ENCODE results near the gene LRBA. TPM values are rescaled to one million over a fixed set of nuclear protein-coding genes. Genes with fewer than 3 reads are reported as not detected.
A peak's percentile ranks its signal among the peaks of the same experiment; 100 is the strongest.
"Not testable (repeated sequence)": the region's sequence is repeated elsewhere in the genome, so short reads cannot be mapped to it uniquely, and the experiment has no call there.

LRBA gene
- total RNA-seq, 3 donors from 2014 or later, result 52.0 to 68.5 (median 63.6) TPM

DNA sequence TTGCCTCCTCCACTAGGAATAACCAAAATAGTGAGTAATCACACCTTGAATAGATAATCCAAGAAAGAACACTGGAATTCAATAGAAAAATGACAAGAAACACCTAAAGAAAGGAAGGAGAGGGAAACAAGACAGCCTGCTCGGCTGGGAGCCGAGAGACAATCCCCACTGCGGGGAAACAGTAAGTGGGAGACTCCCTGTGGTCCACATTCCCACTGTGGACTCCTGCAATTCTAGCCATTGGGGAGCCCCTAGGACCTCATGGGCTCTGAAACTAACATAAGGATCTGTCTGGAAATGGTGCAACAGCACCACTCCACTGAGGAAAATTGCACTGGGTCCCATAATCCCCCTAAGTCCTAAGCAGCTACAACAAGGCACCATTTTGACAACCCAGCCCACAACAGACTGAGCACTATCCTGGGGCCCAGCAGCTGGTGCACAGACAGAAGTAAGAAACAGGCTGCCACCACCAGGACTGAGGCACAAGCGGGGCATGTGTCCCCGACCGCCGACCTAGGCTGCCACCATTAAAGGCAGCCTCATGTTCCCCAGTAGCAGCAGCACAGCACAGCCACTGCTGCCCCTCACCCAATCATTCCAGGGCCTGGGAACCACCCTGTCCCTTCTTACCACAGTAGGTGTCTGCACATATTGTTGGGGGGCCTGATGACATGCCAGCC is 14.2 kb downstream of the LRBA start:
- Mint-ChIP-seq H3K36me3 (ENCODE audit: insufficient read depth) (peaks cover 16% of the 10 kb centered on the region), H3K4me3 (no peak overlapping the region), H3K9me3 (no peaks in the 10 kb centered on the region), H3K4me1 (ENCODE audit: low read depth) (peaks cover 54% of the 10 kb centered on the region), H3K27me3 (ENCODE audit: low read depth) (no peaks in the 10 kb centered on the region)
- no peak for ATAC-seq
- no peak for DNase-seq

GRCh38 chr4:150999086-150999485 is 16.0 kb downstream of the LRBA start:
- Mint-ChIP-seq H3K9me3 (no peaks in the 10 kb centered on the region), H3K4me3 (no peak overlapping the region), H3K27me3 (ENCODE audit: low read depth) (no peaks in the 10 kb centered on the region), H3K4me1 (ENCODE audit: low read depth) (peaks cover 58% of the 10 kb centered on the region), H3K36me3 (ENCODE audit: insufficient read depth) (peaks cover 25% of the 10 kb centered on the region)
- DNase-seq (no peak), ATAC-seq (no peak)

DNA sequence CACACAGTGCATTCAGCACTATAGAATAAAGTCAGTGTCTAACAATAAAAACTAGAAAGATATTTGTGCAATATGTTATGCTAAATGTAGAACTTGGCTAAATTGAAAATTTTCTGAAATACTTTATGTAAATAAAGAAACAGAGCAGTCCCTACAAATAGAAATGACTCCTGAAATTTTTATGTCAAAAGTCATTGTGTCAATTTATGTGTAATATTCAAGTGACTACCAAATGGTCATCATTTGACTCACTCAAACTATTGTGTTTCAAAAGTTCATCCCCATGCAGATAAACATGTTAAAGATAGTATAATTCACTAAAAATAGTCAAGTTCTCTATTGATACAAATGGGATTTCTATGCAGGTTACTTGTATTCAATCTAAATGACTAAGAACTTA is 17.9 kb downstream of the LRBA start:
- Mint-ChIP-seq H3K36me3 (ENCODE audit: insufficient read depth) (peaks cover 29% of the 10 kb centered on the region), H3K4me1 (ENCODE audit: low read depth) (peaks cover 64% of the 10 kb centered on the region), H3K27me3 (ENCODE audit: low read depth) (no peaks in the 10 kb centered on the region)

GRCh38 chr4:150994721-150995120 is 20.4 kb downstream of the LRBA start:
- no peak for ATAC-seq
- DNase-seq, result no peak
- H3K9me3 Mint-ChIP-seq, result peaks cover 6% of the 10 kb centered on the region
- H3K27me3 Mint-ChIP-seq (ENCODE audit: low read depth), result no peaks in the 10 kb centered on the region
- H3K4me3 Mint-ChIP-seq, result no peak overlapping the region
- peaks cover 55% of the 10 kb centered on the region for H3K4me1 Mint-ChIP-seq (ENCODE audit: low read depth)
- H3K36me3 Mint-ChIP-seq (ENCODE audit: insufficient read depth), result peaks cover 40% of the 10 kb centered on the region

More for the DNA sequence above, 17.9 kb downstream of the LRBA start:
- ATAC-seq (no peak), DNase-seq (no peak)
- no peak overlapping the region for H3K4me3 Mint-ChIP-seq
- H3K9me3 Mint-ChIP-seq, result no peaks in the 10 kb centered on the region

DNA sequence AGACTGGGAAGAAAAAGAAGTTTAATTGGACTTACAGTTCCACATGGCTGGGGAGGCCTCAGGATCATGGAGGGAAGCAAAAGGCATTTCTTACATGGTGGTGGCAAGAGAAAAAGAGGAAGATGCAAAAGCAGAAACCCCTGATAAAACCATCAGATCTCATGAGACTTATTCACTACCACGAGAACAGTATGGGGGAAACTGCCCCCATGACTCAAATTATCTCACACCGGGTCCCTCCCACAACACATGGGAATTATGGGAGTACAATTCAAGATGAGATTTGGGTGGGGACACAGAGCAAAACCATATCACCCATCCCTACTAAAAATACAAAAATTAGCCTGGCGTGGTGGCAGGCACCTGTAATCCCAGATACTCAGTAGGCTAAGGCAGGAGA is 21.5 kb downstream of the LRBA start:
- peaks cover 38% of the 10 kb centered on the region for H3K36me3 Mint-ChIP-seq (ENCODE audit: insufficient read depth)
- H3K27me3 Mint-ChIP-seq (ENCODE audit: low read depth); DNase-seq; H3K9me3 Mint-ChIP-seq; H3K4me3 Mint-ChIP-seq; ATAC-seq: not testable (repeated sequence)
- peaks cover 47% of the 10 kb centered on the region for H3K4me1 Mint-ChIP-seq (ENCODE audit: low read depth)

- H3K4me1 Mint-ChIP-seq (ENCODE audit: low read depth), result peaks cover 52% of the 10 kb centered on the region
These were observed 24.1 kb downstream of the LRBA start for GRCh38 chr4:150990993-150991392.

DNA sequence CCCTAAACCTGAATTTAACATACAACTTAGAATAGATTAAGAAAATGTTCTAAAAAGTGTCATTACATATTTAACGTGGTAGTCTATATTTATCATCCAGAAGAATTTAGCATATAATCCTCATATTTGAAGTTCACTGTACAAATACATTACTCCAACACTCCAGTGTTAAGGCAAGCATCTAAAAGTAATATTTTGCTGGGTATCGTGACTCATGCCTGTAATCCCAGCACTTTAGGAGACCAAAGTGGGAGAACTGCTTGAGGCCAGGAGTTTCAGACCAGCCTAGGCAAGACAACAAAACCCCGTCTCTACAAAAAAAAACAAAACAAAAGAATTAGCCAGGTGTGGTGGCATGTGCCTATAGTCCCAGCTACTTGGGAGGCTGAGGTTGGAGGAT is 24.8 kb downstream of the LRBA start:
- DNase-seq (no peak), ATAC-seq (no peak)
- Mint-ChIP-seq H3K9me3 (peaks cover 6% of the 10 kb centered on the region), H3K4me1 (ENCODE audit: low read depth) (peaks cover 49% of the 10 kb centered on the region), H3K4me3 (no peak overlapping the region), H3K27me3 (ENCODE audit: low read depth) (no peaks in the 10 kb centered on the region), H3K36me3 (ENCODE audit: insufficient read depth) (peaks cover 33% of the 10 kb centered on the region)

More at GRCh38 chr4:150990993-150991392, 24.1 kb downstream of the LRBA start:
- H3K27me3 Mint-ChIP-seq (ENCODE audit: low read depth), result no peaks in the 10 kb centered on the region
- H3K9me3 Mint-ChIP-seq, result peaks cover 6% of the 10 kb centered on the region
- H3K36me3 Mint-ChIP-seq (ENCODE audit: insufficient read depth), result peaks cover 36% of the 10 kb centered on the region
- DNase-seq (no peak), ATAC-seq (no peak)
- no peak overlapping the region for H3K4me3 Mint-ChIP-seq

DNA sequence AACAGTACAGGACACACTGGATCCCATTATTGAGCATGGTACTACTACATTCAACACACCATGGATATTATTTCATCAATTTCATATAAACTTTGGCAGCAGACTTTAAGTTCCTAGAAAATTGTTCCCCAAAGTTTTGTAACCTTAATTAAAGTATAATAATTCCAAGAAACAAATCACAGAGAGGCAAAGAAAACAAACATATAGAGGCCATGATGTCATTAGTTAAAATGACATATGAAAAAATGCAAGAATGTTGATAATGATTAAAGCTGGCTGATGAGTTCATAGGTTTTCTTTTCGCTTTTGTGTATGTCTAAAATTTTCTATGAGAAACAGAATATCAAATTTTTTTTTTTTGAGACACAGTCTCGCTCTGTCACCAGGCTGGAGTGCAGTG is 26.8 kb downstream of the LRBA start:
- Mint-ChIP-seq H3K9me3 (peaks cover 6% of the 10 kb centered on the region), H3K27me3 (ENCODE audit: low read depth) (no peaks in the 10 kb centered on the region), H3K4me3 (no peak overlapping the region), H3K4me1 (ENCODE audit: low read depth) (peaks cover 37% of the 10 kb centered on the region), H3K36me3 (ENCODE audit: insufficient read depth) (peaks cover 24% of the 10 kb centered on the region)
- ATAC-seq (no peak), DNase-seq (no peak)

DNA sequence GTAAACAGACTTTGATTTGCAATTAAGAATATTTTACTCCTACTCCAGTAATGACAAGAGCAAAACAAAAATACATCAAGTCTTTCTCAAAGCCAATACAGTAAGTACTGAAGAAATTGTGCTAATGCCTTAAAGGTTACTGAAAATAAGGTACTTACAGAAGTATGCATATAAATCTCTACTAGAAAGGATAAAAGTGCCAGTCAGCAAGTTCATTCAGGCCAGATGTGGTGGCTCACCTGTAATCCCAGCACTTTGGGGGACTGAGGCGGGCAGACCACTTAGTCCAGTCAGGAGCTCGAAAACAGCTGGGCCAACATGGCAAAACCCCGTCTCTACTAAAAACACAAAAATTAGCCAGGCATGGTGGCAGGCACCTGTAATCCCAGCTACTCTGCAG is 27.9 kb downstream of the LRBA start:
- DNase-seq, result no peak
- Mint-ChIP-seq H3K36me3 (ENCODE audit: insufficient read depth) (peaks cover 26% of the 10 kb centered on the region), H3K27me3 (ENCODE audit: low read depth) (no peaks in the 10 kb centered on the region), H3K4me1 (ENCODE audit: low read depth) (peaks cover 39% of the 10 kb centered on the region), H3K9me3 (peaks cover 6% of the 10 kb centered on the region), H3K4me3 (no peak overlapping the region)
- no peak for ATAC-seq

DNA sequence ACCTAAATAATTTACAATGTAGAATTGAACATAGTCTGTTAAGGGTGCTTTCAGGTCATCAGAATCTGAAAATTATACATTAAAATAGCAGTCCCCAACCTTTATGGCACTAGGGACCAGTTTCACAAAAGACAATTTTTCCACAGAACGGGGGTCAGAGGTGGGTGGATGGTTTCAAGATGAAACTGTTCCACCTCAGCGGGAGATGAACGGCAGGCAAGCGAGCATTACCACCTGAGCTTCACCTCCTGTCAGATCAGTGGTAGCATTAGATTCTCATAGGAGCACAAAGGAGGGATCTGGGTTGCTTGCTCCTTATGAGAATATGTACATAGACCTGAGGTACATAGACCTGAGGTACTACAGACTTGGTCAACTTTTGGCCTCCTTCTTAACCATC is 29.0 kb downstream of the LRBA start:
- H3K4me3 Mint-ChIP-seq, result no peak overlapping the region

DNA sequence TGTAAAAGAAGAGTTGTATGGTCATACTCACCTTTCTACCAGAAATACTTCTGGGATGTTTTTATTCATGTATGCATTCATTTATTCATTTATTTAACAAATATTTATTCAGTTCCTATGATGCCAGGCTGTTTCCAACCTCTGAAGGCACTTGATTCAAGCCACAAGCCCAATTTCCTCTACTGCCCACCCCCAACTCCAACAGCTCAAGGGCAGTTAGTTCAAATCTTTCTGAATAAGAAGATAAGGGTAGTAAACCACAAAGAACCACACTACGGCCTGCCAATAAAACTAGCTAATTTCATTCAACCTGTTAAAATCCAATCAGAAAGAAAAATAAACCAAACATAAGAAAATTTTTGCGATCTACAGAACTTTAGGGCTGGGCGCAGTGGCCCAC is 31.2 kb downstream of the LRBA start:
- no peak for ATAC-seq
- no peak for DNase-seq
- H3K36me3 Mint-ChIP-seq (ENCODE audit: insufficient read depth), result peaks cover 29% of the 10 kb centered on the region
- H3K4me1 Mint-ChIP-seq (ENCODE audit: low read depth), result peaks cover 46% of the 10 kb centered on the region
- H3K27me3 Mint-ChIP-seq (ENCODE audit: low read depth), result no peaks in the 10 kb centered on the region
- H3K4me3 Mint-ChIP-seq, result no peak overlapping the region
- H3K9me3 Mint-ChIP-seq, result peaks cover 6% of the 10 kb centered on the region

More for the DNA sequence above, 29.0 kb downstream of the LRBA start:
- Mint-ChIP-seq H3K36me3 (ENCODE audit: insufficient read depth) (peaks cover 20% of the 10 kb centered on the region), H3K4me1 (ENCODE audit: low read depth) (peaks cover 34% of the 10 kb centered on the region), H3K9me3 (peaks cover 3% of the 10 kb centered on the region), H3K27me3 (ENCODE audit: low read depth) (no peaks in the 10 kb centered on the region)
- ATAC-seq (peak; percentile 63 to 65), DNase-seq (no peak)

- Mint-ChIP-seq H3K36me3 (ENCODE audit: insufficient read depth) (peaks cover 37% of the 10 kb centered on the region), H3K9me3 (peaks cover 12% of the 10 kb centered on the region), H3K4me3 (no peak overlapping the region), H3K4me1 (ENCODE audit: low read depth) (peaks cover 57% of the 10 kb centered on the region), H3K27me3 (ENCODE audit: low read depth) (no peaks in the 10 kb centered on the region)
- ATAC-seq (no peak), DNase-seq (no peak)
These were observed 32.4 kb downstream of the LRBA start for GRCh38 chr4:150982557-150983233.

DNA sequence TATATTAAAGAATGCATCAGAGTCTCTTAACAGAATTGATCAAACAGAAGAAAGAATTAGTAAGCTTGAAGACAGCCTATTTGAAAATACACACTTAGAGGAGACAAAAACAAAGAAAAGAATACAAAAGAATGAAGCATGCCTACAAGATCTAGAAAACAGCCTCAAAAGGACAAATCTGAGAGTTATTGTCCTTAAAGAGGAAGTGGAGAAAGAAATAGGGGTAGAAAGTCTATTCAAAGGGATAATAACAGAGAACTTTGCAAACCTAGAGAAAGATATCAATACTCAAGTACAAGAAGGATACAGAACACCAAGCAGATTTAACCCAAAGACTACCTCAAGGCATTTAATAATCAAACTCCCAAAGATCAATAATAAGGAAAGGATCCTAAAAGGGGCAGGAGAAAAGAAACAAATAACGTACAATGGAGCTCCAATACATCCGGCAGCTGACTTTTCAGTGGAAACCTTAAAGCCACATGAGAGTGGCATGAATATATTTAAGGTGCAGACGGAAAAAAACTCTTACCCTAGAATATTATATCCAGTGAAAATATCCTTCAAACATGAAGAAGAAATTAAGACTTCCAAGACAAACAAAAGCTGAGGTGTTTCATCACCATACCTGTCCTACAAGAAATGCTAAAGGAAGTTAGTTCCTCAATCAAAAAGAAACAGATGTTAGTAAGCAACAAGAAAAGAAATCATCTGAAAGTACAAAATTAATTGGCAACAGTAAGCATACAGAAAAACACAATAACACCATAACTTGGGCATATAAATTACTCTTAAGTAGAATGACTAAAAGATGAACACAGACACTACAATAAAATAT is 36.1 kb downstream of the LRBA start:
- DNase-seq, result no peak
- Mint-ChIP-seq H3K36me3 (ENCODE audit: insufficient read depth) (peaks cover 36% of the 10 kb centered on the region), H3K9me3 (peaks cover 12% of the 10 kb centered on the region), H3K4me3 (no peak overlapping the region), H3K27me3 (ENCODE audit: low read depth) (no peaks in the 10 kb centered on the region), H3K4me1 (ENCODE audit: low read depth) (peaks cover 60% of the 10 kb centered on the region)
- no peak for ATAC-seq

DNA sequence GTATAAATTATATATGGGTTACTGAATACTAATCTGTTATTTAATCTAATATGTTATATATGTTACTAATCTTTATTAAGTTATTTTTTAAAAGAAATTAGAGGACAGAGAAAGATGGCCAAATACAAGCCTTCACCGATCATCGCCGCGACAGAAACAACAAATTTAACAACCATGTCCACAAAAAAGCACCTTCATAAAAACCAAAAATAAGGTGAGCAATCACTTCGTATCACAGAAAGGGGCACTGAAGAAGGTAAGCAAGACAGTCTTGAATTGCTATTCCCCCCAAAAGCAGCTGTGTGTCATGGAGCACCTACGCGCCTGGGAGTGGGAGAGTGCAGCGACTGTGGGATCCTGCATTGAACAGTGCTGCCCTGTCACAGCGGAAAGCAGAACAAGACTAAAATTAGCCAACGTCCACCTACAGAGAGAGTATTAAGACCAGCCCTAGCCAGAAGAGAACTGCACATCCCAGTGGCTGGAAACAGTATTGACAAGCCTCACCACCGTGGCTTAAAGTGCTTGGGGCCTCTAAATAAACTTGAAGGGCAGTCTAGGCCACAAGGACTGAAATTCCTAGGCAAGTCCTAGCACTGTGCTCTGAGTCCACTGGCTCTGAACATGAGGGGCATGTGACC is 38.5 kb downstream of the LRBA start:
- Mint-ChIP-seq H3K9me3 (peaks cover 12% of the 10 kb centered on the region), H3K27me3 (ENCODE audit: low read depth) (no peaks in the 10 kb centered on the region), H3K36me3 (ENCODE audit: insufficient read depth) (peaks cover 28% of the 10 kb centered on the region), H3K4me3 (no peak overlapping the region), H3K4me1 (ENCODE audit: low read depth) (peaks cover 68% of the 10 kb centered on the region)
- ATAC-seq (no peak), DNase-seq (no peak)

All from activated T-cell treated with anti-CD3 and anti-CD28 coated beads, Interleukin-2, amount 50 U/mL, for 4 hours (primary cell).